Epithelial cell of proximal tubule (primary cell): ENCODE data around the gene SERGEF. TPM values are rescaled to one million over a fixed set of nuclear protein-coding genes. Genes with fewer than 3 reads are reported as not detected.
"Not testable (repeated sequence)": the region's sequence is repeated elsewhere in the genome, so short reads cannot be mapped to it uniquely, and the experiment has no call there.

Source experiments
- DNase-seq: peaks from one replicate; pipeline ENCODE4 v3.0.0-alpha.2; 2011; ENCODE audit warnings: low read depth
- H3K4me3 ChIP-seq: 2 replicates; pipeline ENCODE4 v1.5.1; 2011; ENCODE audit warnings: low read depth, mild to moderate bottlenecking, low read length
- total RNA-seq: library from RNA; depleted of rRNA; stranded (reverse); fragments of >200 nt; gene quantifications from 2 replicates; pipeline ENCODE4 v1.2.3, GENCODE V29; 2015
- TF ChIP-seq, protein P1 (sequence below): conservative IDR thresholded peaks from 2 replicates; pipeline ENCODE4 v1.5.1; 2012; ENCODE audit warnings: low read depth, mild to moderate bottlenecking, low read length

The SERGEF gene
- total RNA-seq, 1 donor from 2014 or later: 30.6 TPM

DNA sequence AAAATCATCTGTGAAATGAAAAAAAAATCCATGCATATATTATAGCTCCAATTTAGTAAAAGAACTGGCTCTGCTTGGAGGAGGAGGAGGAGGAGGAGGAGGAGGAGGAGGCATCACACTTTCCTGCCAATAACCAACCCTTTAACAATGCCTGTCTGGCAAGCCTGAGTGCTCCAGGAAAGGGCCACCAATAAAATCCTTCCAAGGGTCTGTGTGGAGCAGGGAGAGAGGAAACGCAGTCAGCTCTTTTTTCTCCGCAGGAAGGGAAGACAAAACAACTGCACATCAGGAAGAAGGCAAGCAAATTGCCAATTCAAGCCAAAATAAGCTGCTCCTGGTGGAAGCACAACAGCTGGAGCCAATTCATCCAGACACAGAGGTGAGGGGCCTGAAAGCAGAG, 139.3 kb downstream of the SERGEF start:
- no peak overlapping the region for H3K4me3 ChIP-seq
- TF ChIP-seq, protein P1, sequence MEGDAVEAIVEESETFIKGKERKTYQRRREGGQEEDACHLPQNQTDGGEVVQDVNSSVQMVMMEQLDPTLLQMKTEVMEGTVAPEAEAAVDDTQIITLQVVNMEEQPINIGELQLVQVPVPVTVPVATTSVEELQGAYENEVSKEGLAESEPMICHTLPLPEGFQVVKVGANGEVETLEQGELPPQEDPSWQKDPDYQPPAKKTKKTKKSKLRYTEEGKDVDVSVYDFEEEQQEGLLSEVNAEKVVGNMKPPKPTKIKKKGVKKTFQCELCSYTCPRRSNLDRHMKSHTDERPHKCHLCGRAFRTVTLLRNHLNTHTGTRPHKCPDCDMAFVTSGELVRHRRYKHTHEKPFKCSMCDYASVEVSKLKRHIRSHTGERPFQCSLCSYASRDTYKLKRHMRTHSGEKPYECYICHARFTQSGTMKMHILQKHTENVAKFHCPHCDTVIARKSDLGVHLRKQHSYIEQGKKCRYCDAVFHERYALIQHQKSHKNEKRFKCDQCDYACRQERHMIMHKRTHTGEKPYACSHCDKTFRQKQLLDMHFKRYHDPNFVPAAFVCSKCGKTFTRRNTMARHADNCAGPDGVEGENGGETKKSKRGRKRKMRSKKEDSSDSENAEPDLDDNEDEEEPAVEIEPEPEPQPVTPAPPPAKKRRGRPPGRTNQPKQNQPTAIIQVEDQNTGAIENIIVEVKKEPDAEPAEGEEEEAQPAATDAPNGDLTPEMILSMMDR: no peak
- DNase-seq: no peak

DNA sequence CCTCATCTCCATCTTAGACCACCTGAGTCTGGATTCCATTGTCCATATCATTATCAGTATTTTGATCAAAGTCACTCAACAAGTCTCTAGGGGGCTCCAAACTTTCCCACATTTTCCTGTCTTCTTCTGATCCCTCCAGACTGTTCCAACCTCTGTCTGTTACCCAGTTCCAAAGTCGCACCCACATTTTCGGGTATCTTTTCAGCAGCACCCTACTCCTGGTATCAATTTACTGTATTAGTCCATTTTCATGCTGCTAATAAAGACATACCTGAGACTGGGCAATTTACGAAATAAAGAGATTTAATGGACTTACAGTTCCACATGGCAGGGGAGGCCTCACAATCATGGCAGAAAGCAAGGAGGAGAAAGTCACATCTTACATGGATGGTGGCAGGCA, 144.4 kb downstream of the SERGEF start:
- DNase-seq, H3K4me3 ChIP-seq: not testable (repeated sequence)

DNA sequence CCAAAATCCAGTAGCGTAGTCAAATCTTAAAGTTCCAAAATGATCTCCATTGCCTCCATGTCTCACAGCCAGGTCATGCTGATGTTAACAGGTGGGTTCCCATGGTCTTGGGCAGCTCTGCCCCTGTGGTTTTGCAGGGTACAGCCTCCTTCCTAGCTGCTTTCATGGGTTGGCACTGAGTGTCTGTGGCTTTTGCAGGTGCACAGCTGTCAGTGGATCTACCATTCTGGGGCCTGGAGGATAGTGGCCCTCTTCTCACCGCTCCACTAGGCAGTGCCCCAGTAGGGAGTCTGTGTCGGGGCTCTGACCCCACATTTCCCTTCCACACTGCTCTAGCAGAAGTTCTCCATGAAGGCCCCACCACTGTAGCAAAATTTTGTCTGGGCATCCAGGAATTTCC, 145.5 kb downstream of the SERGEF start:
- no peak for DNase-seq
- no peak overlapping the region for H3K4me3 ChIP-seq
- TF ChIP-seq, protein P1: no peak

DNA sequence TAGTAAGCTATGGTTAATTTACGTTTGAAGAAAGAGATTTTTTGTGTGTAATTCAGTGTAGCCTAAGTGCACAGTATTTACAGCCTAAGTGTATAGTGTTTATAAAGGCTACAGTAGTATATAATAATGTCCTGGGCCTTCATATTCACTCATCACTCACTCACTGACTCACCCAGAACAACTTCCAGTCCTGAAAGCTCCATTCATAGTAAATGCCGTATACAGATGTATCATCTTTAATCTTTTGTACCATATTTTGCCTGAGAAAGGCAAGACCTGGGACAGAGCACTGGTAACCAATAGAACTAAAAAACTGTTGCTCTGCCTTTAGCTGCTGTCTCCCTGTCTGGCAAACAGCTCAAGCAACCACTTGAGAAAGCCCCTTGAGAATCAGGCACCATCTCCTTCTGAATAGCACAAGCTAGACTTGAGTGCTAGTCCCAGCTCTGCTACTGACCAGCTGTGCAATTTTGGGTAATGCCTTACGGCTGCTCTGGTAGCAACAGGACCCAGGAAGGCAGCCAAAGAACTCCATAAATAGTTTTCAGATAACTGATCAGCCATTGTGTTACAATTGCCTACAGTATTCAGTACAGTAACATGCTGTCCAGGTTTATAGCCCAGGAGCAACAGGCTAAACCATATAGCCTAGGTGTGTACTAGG, 146.9 kb downstream of the SERGEF start:
- TF ChIP-seq, protein P1: no peak
- no peak for DNase-seq
- H3K4me3 ChIP-seq: no peak overlapping the region

DNA sequence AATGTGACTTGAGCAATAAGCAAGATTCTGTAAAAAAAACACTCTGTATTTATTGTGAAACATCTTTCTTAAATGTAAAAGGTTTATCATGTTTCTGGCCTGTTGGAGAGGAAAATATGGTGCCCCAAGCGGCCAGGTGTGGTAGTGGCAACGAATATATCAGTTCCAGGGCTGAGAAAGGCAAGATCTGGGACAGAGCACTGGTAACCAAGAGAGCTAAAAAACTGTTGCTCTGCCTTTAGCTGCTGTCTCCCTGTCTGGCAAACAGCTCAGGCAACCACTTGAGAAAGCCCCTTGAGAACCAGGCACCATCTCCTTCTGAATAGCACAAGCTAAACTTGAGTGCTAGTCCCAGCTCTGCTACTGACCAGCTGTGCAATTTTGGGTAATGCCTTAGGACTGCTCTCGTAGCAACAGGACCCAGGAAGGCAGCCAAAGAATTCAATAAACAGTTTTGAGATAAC, 148.3 kb downstream of the SERGEF start:
- TF ChIP-seq, protein P1: peak; percentile 70
- no peak for DNase-seq
- no peak overlapping the region for H3K4me3 ChIP-seq

DNA sequence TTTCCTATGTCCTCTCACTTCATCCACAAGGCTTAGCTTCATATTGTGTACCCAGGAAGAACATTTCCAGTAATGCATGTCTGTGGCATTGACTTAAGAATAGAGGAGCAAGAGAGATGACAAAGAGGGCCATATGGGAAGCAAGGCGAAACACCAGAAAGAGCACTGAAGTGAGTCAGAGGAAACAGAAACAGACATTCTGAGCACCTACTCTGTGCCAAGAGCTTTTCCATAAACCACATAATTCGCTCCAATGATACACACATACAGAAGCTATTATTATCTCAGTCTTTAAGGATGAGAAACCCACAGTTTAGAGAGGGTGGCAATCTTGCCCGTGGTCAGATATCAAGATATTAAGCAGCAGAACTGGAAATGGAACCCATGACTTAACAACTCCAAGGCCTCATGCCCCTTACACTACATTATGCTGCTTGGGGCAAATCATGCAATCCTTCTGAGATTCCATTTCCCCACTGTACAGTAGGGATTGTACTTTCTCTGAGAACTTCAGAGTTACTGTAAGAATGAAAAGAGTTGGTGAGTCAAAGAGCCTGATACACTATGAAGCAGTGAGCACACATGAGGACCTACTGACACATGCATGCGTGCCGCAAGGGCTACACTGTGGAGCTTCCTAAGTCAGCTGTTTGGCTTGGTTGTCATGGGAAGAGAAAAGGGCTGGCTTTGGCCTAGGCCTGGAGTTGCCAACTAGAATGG, 151.7 kb downstream of the SERGEF start:
- no peak overlapping the region for H3K4me3 ChIP-seq
- TF ChIP-seq, protein P1: no peak
- DNase-seq: no peak

DNA sequence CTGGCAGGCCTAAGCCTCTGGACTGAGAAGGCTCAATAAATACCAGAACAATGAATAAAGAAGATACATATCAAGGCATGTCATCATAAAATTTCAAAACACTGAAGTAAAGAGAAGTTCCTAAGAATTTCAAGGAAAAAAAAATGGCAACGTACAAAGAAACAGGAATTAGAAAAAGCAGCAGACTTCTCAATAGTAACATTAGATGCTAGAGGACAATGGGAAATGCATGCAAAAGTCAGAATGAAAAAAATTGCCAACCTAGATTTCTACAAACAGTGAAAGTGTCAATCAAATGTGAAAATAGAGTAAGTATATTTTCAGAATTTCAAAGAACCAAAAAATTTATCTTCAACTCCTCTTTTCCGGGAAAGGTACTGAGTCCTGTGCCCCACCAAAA, 153.3 kb downstream of the SERGEF start:
- TF ChIP-seq, protein P1: no peak
- DNase-seq: no peak
- no peak overlapping the region for H3K4me3 ChIP-seq
